GM13977 (cell line): Measurements from ENCODE around the gene EXOC3L4.

Source experiments
- DNase-seq: peaks from one replicate; pipeline ENCODE4 v3.0.0; 2012; ENCODE audit warnings: low spot score
- in situ Hi-C: fragments of 300-500 bp; cut with MboI; formaldehyde crosslinking; loops from one replicate; pipeline ENCODE4 v1.12.0; 2022; ENCODE audit warnings: low sequenced_read_pairs, low pct_unique_long_range_greater_than_20kb, mixed read lengths, inconsistent platforms; ENCODE audit not compliant: unreplicated experiment
- TF ChIP-seq, protein P1 (sequence below): IDR thresholded peaks from 2 replicates; pipeline ENCODE4 v1.5.1; 2012; ENCODE audit warnings: mild to moderate bottlenecking, control low read depth; ENCODE audit not compliant: insufficient read depth; ENCODE audit errors: extremely low read depth, missing control alignments

Gene EXOC3L4

DNA sequence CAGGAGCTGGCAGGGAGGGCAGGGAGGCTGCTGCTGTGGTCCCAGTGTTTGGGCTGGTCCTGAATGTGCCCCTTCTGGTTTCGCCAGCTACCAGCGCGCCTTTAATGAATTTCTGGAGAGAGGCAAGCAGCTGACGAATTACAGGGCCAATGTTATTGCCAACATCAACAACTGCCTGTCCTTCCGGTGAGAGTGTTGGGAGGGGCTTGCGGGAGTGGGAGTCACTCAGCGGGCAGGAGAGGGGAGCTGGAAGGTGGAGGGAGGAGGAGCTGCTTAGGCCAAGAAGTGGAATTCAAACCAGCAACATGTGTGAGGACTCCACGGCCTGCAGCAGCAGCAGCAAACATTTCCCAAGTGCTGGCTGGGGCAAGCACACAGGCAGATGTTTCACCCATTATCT, 36.4 kb downstream of the EXOC3L4 start:
- TF ChIP-seq, protein P1, sequence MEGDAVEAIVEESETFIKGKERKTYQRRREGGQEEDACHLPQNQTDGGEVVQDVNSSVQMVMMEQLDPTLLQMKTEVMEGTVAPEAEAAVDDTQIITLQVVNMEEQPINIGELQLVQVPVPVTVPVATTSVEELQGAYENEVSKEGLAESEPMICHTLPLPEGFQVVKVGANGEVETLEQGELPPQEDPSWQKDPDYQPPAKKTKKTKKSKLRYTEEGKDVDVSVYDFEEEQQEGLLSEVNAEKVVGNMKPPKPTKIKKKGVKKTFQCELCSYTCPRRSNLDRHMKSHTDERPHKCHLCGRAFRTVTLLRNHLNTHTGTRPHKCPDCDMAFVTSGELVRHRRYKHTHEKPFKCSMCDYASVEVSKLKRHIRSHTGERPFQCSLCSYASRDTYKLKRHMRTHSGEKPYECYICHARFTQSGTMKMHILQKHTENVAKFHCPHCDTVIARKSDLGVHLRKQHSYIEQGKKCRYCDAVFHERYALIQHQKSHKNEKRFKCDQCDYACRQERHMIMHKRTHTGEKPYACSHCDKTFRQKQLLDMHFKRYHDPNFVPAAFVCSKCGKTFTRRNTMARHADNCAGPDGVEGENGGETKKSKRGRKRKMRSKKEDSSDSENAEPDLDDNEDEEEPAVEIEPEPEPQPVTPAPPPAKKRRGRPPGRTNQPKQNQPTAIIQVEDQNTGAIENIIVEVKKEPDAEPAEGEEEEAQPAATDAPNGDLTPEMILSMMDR: no peak
- in situ Hi-C loops: no loop called here
- no peak for DNase-seq

DNA sequence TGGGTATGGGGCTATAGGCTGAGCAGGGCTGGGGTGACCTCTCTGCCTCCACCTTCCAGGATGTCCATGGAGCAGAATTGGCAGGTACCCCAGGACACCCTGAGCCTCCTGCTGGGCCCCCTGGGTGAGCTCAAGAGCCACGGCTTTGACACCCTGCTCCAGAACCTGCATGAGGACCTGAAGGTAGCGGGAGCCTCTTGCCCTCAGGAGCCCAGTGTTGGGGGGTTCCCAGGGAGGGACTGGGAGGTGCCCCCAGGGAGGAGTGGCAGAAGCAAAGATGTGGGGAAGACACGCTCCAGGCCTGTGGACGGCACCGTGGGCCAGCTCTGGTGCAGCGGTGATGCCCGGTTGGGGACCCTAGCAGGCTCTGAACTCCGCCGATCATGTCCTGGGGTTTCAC, 37.1 kb downstream of the EXOC3L4 start:
- in situ Hi-C loops: no loop called here
- TF ChIP-seq, protein P1: no peak

DNA sequence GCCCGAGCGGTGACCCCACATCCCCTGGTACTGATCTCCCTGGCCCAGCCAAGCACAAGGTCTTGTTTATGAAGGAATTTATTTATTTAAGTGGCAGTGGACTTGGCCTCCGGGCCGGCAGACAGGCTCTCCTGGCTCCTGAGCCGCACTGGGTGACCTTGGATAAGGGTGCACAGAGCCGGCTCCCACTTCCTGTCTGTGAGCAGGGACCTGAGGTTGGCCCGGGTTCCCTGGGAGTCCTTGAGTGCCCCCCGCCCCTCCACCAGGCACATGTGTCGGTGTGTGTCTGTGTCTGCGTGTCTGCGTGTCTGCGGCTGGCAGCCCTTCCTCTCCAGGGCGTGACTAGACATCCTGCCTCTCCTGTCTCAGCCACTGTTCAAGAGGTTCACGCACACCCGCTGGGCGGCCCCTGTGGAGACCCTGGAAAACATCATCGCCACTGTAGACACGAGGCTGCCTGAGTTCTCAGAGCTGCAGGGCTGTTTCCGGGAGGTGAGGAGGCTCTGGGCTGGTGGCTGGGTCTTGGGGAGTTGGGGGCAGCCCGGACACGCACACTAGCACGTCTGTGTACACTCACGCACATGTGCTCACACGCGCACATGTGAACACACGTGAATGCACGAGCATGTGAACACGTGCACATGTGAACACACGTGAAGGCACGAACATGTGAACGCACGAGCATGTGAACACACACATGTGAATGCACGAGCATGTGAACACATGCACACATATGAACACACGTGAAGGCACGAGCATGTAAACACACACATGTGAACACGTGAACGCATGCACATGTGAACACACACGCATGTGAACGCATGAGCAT, 38.1 kb downstream of the EXOC3L4 start:
- no peak for DNase-seq
- TF ChIP-seq, protein P1: no peak
- in situ Hi-C loops: no loop called here

More for the DNA sequence above, 37.1 kb downstream of the EXOC3L4 start:
- no peak for DNase-seq

DNA sequence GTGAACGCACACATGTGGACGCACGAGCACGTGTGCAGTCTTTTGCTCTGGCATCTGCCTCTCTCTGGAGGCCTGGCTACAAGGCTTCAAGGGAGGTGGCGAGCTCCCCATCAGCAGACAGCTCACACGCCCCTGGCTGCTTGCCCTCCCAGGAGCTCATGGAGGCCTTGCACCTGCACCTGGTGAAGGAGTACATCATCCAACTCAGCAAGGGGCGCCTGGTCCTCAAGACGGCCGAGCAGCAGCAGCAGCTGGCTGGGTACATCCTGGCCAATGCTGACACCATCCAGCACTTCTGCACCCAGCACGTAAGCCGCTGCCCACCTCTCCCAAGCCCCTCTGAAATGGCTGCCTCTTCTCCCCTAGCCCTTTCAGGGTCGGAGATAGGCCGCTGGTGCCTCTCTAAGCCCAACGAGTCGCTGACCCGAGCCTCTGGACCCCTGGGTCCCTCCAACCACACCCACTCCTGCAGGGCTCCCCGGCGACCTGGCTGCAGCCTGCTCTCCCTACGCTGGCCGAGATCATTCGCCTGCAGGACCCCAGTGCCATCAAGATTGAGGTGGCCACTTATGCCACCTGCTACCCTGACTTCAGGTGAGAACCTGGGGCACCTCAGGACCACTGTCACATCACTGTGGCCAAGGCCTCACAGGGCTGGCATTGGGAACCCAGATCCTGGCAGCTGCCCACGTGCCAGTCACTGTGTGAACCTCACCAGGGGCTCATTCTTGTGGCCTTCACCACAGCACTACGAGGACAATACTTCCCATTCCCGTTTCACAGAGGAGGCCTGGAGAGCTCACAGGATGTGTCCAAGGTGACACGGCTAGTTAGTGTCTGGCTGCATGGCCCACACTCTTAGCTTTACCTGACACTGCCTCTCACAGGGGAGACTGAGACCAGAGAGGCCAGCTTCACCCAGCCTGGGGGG, 39.0 kb downstream of the EXOC3L4 start:
- no peak for DNase-seq
- TF ChIP-seq, protein P1: no peak
- in situ Hi-C loops: no loop called here

DNA sequence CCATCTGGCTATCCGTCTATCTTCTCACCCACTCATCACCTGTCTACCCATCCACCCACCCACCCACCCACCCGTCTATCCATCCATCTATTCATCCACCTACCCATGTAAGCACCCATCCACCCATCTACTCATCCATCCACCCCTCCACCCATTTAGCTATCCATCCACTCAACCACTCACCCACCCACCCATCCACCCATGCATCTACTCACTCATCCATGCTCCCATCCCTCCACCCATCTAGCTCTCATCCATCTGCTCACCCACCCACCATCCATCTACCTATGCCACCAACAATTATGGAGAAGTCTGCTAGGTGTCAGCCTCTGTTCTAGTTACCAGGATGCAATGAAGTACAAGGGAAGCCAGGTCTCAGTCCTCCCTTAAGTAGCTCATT, 39.9 kb downstream of the EXOC3L4 start:
- TF ChIP-seq, protein P1: no peak
- in situ Hi-C loops: no loop called here
- DNase-seq: no peak

DNA sequence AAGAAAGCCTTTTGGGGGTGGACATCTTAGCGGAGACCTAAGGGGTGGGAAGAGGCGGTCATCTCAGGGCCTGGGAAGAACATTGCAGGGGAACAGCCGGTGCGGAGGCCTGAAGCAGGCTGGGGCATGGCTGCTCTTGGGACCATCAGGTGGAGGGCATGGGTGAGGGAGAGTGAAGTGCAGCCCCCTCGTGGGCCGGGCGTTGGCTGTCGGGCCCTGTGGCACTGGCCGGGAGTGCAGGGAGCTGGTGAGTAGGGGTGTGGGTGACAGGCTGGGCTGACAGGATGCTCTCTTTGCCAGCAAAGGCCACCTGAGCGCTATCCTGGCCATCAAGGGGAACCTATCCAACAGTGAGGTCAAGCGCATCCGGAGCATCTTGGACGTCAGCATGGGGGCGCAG, 40.4 kb downstream of the EXOC3L4 start:
- TF ChIP-seq, protein P1: no peak
- in situ Hi-C loops: no loop called here
- DNase-seq: no peak
